HepG2 (cell line): Measurements from ENCODE around the gene RPL32. TPM values are rescaled to one million over a fixed set of nuclear protein-coding genes. Genes with fewer than 3 reads are reported as not detected.
A peak's percentile ranks its signal among the peaks of the same experiment; 100 is the strongest.

ENCODE experiments used
- ATAC-seq: fragments of 200-7000 bp; cut with Tn5 transposase; 3 replicates; pipeline ENCODE4 v1.9.1; 2020; ENCODE audit warnings: mild to moderate bottlenecking, moderate library complexity
- BruUV-seq: library from RNA; stranded (reverse); fragments of 400-500 nt; replicated peaks from 2 replicates; lab custom pipeline; 2021; lab: Mats Ljungman, UMichigan
- CTCF ChIA-PET: fragments of 300-600 bp; formaldehyde crosslinking; extraction: SDS; loops from one replicate; lab custom pipeline; 2021; ENCODE audit warnings: low total read pairs, inconsistent platforms, low intra/inter-chr PET ratio; lab: Yijun Ruan, JAX
- POLR2A ChIA-PET: fragments of 350-600 bp; sonication (Branson Sonifier 250); formaldehyde crosslinking; loops from one replicate; lab custom pipeline; 2020; ENCODE audit warnings: antibody characterized with exemption, inconsistent platforms; lab: Yijun Ruan, JAX
- DNase-seq: peaks from one replicate; pipeline ENCODE4 v3.0.0-alpha.2; 2015; ENCODE audit warnings: low spot score
- FAIRE-seq: peaks from 3 replicates; lab custom pipeline; 2011; peaks lifted over from hg19 to GRCh38; lab: Jason Lieb, UNC
- H2AFZ ChIP-seq: one replicate; pipeline ENCODE4 v1.6.1; 2011; ENCODE audit warnings: low read length, inconsistent platforms
- H3K27ac ChIP-seq: fragments of 300-600 bp; 3 replicates; pipeline ENCODE4 v1.8.0; 2011; ENCODE audit warnings: mixed run types, mild to moderate bottlenecking, mixed read lengths, low read length, inconsistent platforms; ENCODE audit not compliant: insufficient read depth; ENCODE audit errors: extremely low read length
- H3K27me3 ChIP-seq, 2 experiments: fragments of 200-600 bp in 1 of 2; 2 replicates in 1 of 2; 3 replicates in 1 of 2; pipeline versions ENCODE4 v1.6.0 to v1.8.0; 2011; ENCODE audit warnings: low read length in 2 of 2, mild to moderate bottlenecking in 2 of 2, moderate library complexity in 2 of 2, inconsistent platforms in 1 of 2; ENCODE audit not compliant: insufficient read depth in 2 of 2, control insufficient read depth in 1 of 2
- H3K36me3 ChIP-seq, 2 experiments: fragments of 200-600 bp in 1 of 2; replicated peaks in 1 of 2; 2 replicates in 1 of 2; 3 replicates in 1 of 2; pipeline versions ENCODE4 v1.5.1 to v1.8.0; 2011; ENCODE audit warnings: low read length in 2 of 2, inconsistent platforms in 1 of 2; ENCODE audit not compliant: insufficient read depth in 2 of 2, control insufficient read depth in 1 of 2
- H3K4me1 ChIP-seq: 2 replicates; pipeline ENCODE4 v1.5.1; 2012; ENCODE audit warnings: low read length, inconsistent platforms; ENCODE audit not compliant: insufficient read depth
- H3K4me2 ChIP-seq: 2 replicates; pipeline ENCODE4 v1.6.0; 2011; ENCODE audit warnings: low read depth, low read length, inconsistent platforms
- H3K4me3 ChIP-seq, 3 experiments: fragments of 200-600 bp in 1 of 3; sonication (generic), shearing (Covaris generic) in 1 of 3; replicated peaks in 1 of 3; 2 replicates each; pipeline ENCODE4 v1.5.1; 2011 to 2016; ENCODE audit warnings: low read length in 3 of 3, inconsistent platforms in 2 of 3, low read depth in 2 of 3, mild to moderate bottlenecking in 2 of 3, control low read depth in 1 of 3, mixed read lengths in 1 of 3; ENCODE audit not compliant: insufficient read depth in 1 of 3
- H3K79me2 ChIP-seq: one replicate; pipeline ENCODE4 v1.6.1; 2011; ENCODE audit warnings: low read length, inconsistent platforms; ENCODE audit not compliant: insufficient read depth
- H3K9ac ChIP-seq: 2 replicates; pipeline ENCODE4 v1.6.0; 2011; ENCODE audit warnings: mild to moderate bottlenecking, low read depth, low read length, inconsistent platforms; ENCODE audit not compliant: insufficient read depth
- H3K9me3 ChIP-seq: 2 replicates; pipeline ENCODE4 v1.5.1; 2012; ENCODE audit warnings: mild to moderate bottlenecking, low read length
- H4K20me1 ChIP-seq: 2 replicates; pipeline ENCODE4 v1.6.0; 2011; ENCODE audit warnings: inconsistent platforms, mild to moderate bottlenecking, low read length, moderate library complexity; ENCODE audit not compliant: insufficient read depth
- ASH2L ChIP-seq: fragments of 300-600, 200-600 bp; sonication (generic); IDR thresholded peaks from 2 replicates; pipeline ENCODE4 v1.7.0; 2017; ENCODE audit warnings: low read depth, mild to moderate bottlenecking, moderate library complexity, mixed read lengths, low read length; ENCODE audit not compliant: insufficient read length
- CREM ChIP-seq, 2 experiments: sonication (generic) in 1 of 2; formaldehyde crosslinking in 1 of 2; IDR thresholded peaks; 2 replicates each; pipeline versions ENCODE4 v1.4.0 to v1.6.1; 2016 to 2020; ENCODE audit warnings: antibody characterized with exemption in 1 of 2, mild to moderate bottlenecking in 1 of 2, missing genetic modification reagents in 1 of 2
- ETS1 ChIP-seq: sonication (generic); formaldehyde crosslinking; IDR thresholded peaks from 2 replicates; pipeline ENCODE4 v1.4.0; 2020; ENCODE audit warnings: missing genetic modification reagents
- FOSL2 ChIP-seq: sonication (generic); formaldehyde crosslinking; IDR thresholded peaks from 2 replicates; pipeline ENCODE4 v1.4.0; 2020; ENCODE audit warnings: missing genetic modification reagents
- GATAD1 ChIP-seq: IDR thresholded peaks from 2 replicates; pipeline ENCODE4 v1.6.1; 2016; ENCODE audit warnings: missing genetic modification reagents, missing compliant biosample characterization
- HNRNPH1 ChIP-seq: fragments of 200-400 bp; formaldehyde crosslinking; optimal IDR thresholded peaks from 2 replicates; pipeline ENCODE3; 2017; ENCODE audit warnings: mild to moderate bottlenecking, low read depth, low read length
- MED1 ChIP-seq: sonication (generic); formaldehyde crosslinking; IDR thresholded peaks from 2 replicates; pipeline ENCODE4 v1.4.0; 2020; ENCODE audit warnings: missing genetic modification reagents
- NCOA2 ChIP-seq: sonication (generic); formaldehyde crosslinking; IDR thresholded peaks from 2 replicates; pipeline ENCODE4 v1.8.0; 2022; ENCODE audit warnings: inconsistent platforms
- NFE2L1 ChIP-seq: sonication (generic); formaldehyde crosslinking; IDR thresholded peaks from 2 replicates; pipeline ENCODE4 v1.4.0; 2020; ENCODE audit warnings: missing genetic modification reagents, mild to moderate bottlenecking, borderline replicate concordance
- SATB2 ChIP-seq: sonication (generic); formaldehyde crosslinking; IDR thresholded peaks from 2 replicates; pipeline ENCODE4 v1.5.0; 2020; ENCODE audit warnings: missing genetic modification reagents
- ZBTB38 ChIP-seq: sonication (generic); formaldehyde crosslinking; IDR thresholded peaks from 2 replicates; pipeline ENCODE4 v1.5.1; 2020; ENCODE audit warnings: mild to moderate bottlenecking, missing genetic modification reagents
- ZMYM3 ChIP-seq: sonication (generic); formaldehyde crosslinking; IDR thresholded peaks from 2 replicates; pipeline ENCODE4 v1.5.1; 2020; ENCODE audit warnings: mild to moderate bottlenecking, missing genetic modification reagents
- ZNF121 ChIP-seq: sonication (generic); formaldehyde crosslinking; IDR thresholded peaks from 2 replicates; pipeline ENCODE4 v1.5.0; 2020; ENCODE audit warnings: mild to moderate bottlenecking, missing genetic modification reagents
- ZNF343 ChIP-seq: sonication (generic); formaldehyde crosslinking; IDR thresholded peaks from 2 replicates; pipeline ENCODE4 v1.4.0; 2020; ENCODE audit warnings: mild to moderate bottlenecking, missing genetic modification reagents
- ZNF44 ChIP-seq: sonication (generic); formaldehyde crosslinking; IDR thresholded peaks from 2 replicates; pipeline ENCODE4 v1.5.1; 2020; ENCODE audit warnings: mild to moderate bottlenecking, missing genetic modification reagents
- ZNF510 ChIP-seq: sonication (generic); formaldehyde crosslinking; IDR thresholded peaks from 2 replicates; pipeline ENCODE4 v1.4.0; 2020; ENCODE audit warnings: low read depth, mild to moderate bottlenecking, missing genetic modification reagents
- ZNF550 ChIP-seq: sonication (generic); formaldehyde crosslinking; IDR thresholded peaks from 2 replicates; pipeline ENCODE4 v1.4.0; 2020; ENCODE audit warnings: mild to moderate bottlenecking, missing genetic modification reagents, borderline replicate concordance
- ZNF614 ChIP-seq: IDR thresholded peaks from 2 replicates; pipeline ENCODE4 v1.6.1; 2018; ENCODE audit warnings: missing biosample characterization, missing genetic modification reagents, inconsistent platforms, borderline replicate concordance
- ZSCAN21 ChIP-seq: sonication (generic); formaldehyde crosslinking; IDR thresholded peaks from 2 replicates; pipeline ENCODE4 v1.8.0; 2022; ENCODE audit warnings: mild to moderate bottlenecking, missing genetic modification reagents, moderate library complexity, borderline replicate concordance
- ZSCAN29 ChIP-seq: sonication (generic); formaldehyde crosslinking; conservative IDR thresholded peaks from 2 replicates; pipeline ENCODE4 v1.4.0; 2020; ENCODE audit warnings: mild to moderate bottlenecking, missing genetic modification reagents
- WGBS: methylation state at CpG from one replicate; pipeline ENCODE4 v1.1.6; 2017; ENCODE audit warnings: low lambda C conversion rate; 5-methylcytosine and 5-hydroxymethylcytosine counted together
- in situ Hi-C: cut with HindIII; loops from 2 replicates; pipeline ENCODE4 v1.10.0; 2017; ENCODE audit warnings: low pct_unique_long_range_greater_than_20kb; ENCODE audit not compliant: extremely low pct_ligation_motif_present
- intact Hi-C: fragments of 100-400 bp; cut with micrococcal nuclease; formaldehyde crosslinking; loops from one replicate; pipeline ENCODE4 v1.10.0; 2022; ENCODE audit not compliant: unreplicated experiment
- polyA plus RNA-seq, 8 experiments: library from polyadenylated mRNA; depleted of rRNA in 3 of 8; stranded (reverse) in 7 of 8; unstranded in 1 of 8; fragments of >200 nt; fragmentation: Illumina TruSeq in 4 of 8; extraction: Trizol in 4 of 8; gene quantifications; 2 replicates each; pipeline versions ENCODE4 v1.2.1 to v1.2.3, GENCODE V29; 2011 to 2016; ENCODE audit warnings: low read depth in 4 of 8, missing spikeins in 1 of 8, mixed read lengths in 1 of 8; ENCODE audit not compliant: insufficient read depth in 1 of 8
- total RNA-seq, 5 experiments: library from RNA; depleted of rRNA; stranded (reverse); fragments of >200 nt; fragmentation: Illumina TruSeq; extraction: Trizol; gene quantifications; 2 replicates each; pipeline ENCODE4 v1.2.3, GENCODE V29; 2016; ENCODE audit warnings: low read depth in 1 of 5
- TF ChIP-seq, protein P1 (sequence below): sonication (generic); formaldehyde crosslinking; IDR thresholded peaks from 2 replicates; pipeline ENCODE4 v1.4.0; 2020; ENCODE audit warnings: low read depth, mild to moderate bottlenecking, missing genetic modification reagents
- TF ChIP-seq, protein P2 (sequence below): sonication (generic); formaldehyde crosslinking; IDR thresholded peaks from 2 replicates; pipeline ENCODE4 v1.4.0; 2020; ENCODE audit warnings: mild to moderate bottlenecking, missing genetic modification reagents
- TF ChIP-seq, protein P3 (sequence below): sonication (generic); formaldehyde crosslinking; IDR thresholded peaks from 2 replicates; pipeline ENCODE4 v1.5.0; 2020; ENCODE audit warnings: missing genetic modification reagents, mild to moderate bottlenecking, borderline replicate concordance

The RPL32 gene
- total and polyA plus RNA-seq, 2 of the 13 experiments (the other 11 are each of a cell fraction or from before 2014, with no cell fraction given): 1,781 to 2,401 TPM

DNA sequence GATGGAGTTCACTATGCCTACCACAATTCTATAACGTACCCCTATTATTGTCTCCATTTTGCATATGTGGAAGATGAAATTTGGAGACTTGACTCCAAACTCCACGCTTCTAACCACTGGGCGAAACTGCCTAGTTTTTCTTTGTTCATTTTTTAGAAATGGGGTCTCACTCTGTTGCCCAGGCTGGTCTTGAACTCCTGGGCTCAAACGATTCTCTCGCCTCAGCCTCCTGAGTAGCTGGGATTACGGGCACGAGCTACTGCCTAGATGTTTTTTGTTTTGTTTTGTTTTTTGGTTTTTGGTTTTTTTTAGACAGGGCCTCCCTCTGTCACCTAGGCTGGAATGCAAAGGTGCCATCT lies 584 bp upstream of the RPL32 start:
- ChIA-PET CTCF (interaction anchor here (1.3 to 1.4 kb wide), 2 partner anchors 26 to 50 kb away, joined by 3 to 7 read pairs; no protein-coding TSS in a partner anchor), POLR2A (interaction anchor here (0.7 to 1.8 kb wide), 7 partner anchors 9 to 178 kb away, joined by 3 to 17 read pairs (median 5); partner anchors contain the start of gene RAF1)
- FAIRE-seq (no peak), DNase-seq (no peak), ATAC-seq (no peak)
- H3K79me2 ChIP-seq: peaks cover 41% of the 10 kb centered on the region
- H3K4me2 ChIP-seq: peak overlapping the region; percentile 98
- intact Hi-C loops (no loop called here), in situ Hi-C loops (no loop called here)
- H3K27me3 ChIP-seq: no peaks in the 10 kb centered on the region; a peak in 1 of 5 replicates
- H3K4me3 ChIP-seq: peak overlapping the region; percentile 31 to 83 (median 33); a peak in 4 of 6 replicates
- H3K4me1 ChIP-seq: peaks cover 56% of the 10 kb centered on the region
- peak overlapping the region; percentile 98 for H3K9ac ChIP-seq
- peaks cover 39% of the 10 kb centered on the region for H4K20me1 ChIP-seq
- H3K27ac ChIP-seq: no peak overlapping the region
- peak overlapping the region; percentile 85 for H2AFZ ChIP-seq
- BruUV-seq: no TSS peak
- no peaks in the 10 kb centered on the region for H3K9me3 ChIP-seq
- 24% methylated on average over 7 of the region's 7 CpGs for WGBS
- peaks cover 8 to 33% of the 10 kb centered on the region in 2 experiments for H3K36me3 ChIP-seq
- TF ChIP-seq ZSCAN21 (CRISPR knock-in tag) (no peak), MED1 (no peak), ZNF121 (CRISPR knock-in tag) (peak; percentile 94), ZNF614 (CRISPR knock-in tag) (no peak), NCOA2 (CRISPR knock-in tag) (no peak), SATB2 (CRISPR knock-in tag) (no peak), ZNF44 (CRISPR knock-in tag) (no peak), ZMYM3 (CRISPR knock-in tag) (peak; percentile 70; the same call in 1 of the 2 replicates), CREM (IDR thresholded peaks at IDR 0.05) (no peak), CREM (CRISPR knock-in tag; IDR thresholded peaks at IDR 0.05) (no peak), ZNF343 (CRISPR knock-in tag) (0 out of 2 replicates have a peak, but pooled peaks have one; percentile 32), NFE2L1 (CRISPR knock-in tag) (no peak), ETS1 (no peak), ZSCAN29 (CRISPR knock-in tag) (0 out of 2 replicates have a peak, but pooled peaks have one; percentile 21), FOSL2 (CRISPR knock-in tag) (no peak), ASH2L (no peak), GATAD1 (CRISPR knock-in tag) (no peak), ZNF510 (CRISPR knock-in tag) (0 out of 2 replicates have a peak, but pooled peaks have one; percentile 61), ZBTB38 (CRISPR knock-in tag) (no peak), HNRNPH1 (no peak), ZNF550 (no peak)
- TF ChIP-seq, protein P1, sequence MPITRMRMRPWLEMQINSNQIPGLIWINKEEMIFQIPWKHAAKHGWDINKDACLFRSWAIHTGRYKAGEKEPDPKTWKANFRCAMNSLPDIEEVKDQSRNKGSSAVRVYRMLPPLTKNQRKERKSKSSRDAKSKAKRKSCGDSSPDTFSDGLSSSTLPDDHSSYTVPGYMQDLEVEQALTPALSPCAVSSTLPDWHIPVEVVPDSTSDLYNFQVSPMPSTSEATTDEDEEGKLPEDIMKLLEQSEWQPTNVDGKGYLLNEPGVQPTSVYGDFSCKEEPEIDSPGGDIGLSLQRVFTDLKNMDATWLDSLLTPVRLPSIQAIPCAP (CRISPR knock-in tag): no peak
- TF ChIP-seq, protein P2, sequence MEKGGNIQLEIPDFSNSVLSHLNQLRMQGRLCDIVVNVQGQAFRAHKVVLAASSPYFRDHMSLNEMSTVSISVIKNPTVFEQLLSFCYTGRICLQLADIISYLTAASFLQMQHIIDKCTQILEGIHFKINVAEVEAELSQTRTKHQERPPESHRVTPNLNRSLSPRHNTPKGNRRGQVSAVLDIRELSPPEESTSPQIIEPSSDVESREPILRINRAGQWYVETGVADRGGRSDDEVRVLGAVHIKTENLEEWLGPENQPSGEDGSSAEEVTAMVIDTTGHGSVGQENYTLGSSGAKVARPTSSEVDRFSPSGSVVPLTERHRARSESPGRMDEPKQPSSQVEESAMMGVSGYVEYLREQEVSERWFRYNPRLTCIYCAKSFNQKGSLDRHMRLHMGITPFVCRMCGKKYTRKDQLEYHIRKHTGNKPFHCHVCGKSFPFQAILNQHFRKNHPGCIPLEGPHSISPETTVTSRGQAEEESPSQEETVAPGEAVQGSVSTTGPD (CRISPR knock-in tag): no peak
- TF ChIP-seq, protein P3, sequence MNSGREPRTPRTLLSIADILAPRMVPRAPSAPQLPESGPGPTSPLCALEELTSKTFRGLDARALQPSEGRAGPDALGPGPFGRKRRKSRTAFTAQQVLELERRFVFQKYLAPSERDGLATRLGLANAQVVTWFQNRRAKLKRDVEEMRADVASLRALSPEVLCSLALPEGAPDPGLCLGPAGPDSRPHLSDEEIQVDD (CRISPR knock-in tag): no peak
